Measurements from ENCODE around the gene LRP8. TPM values are rescaled to one million over a fixed set of nuclear protein-coding genes. Genes with fewer than 3 reads are reported as not detected.

LRP8 gene
- total and polyA plus RNA-seq, 9 of the 15 experiments (the other 6 are each of a cell fraction or from before 2014, with no cell fraction given), result 7.1 to 56.1 (median 31.3) TPM

DNA sequence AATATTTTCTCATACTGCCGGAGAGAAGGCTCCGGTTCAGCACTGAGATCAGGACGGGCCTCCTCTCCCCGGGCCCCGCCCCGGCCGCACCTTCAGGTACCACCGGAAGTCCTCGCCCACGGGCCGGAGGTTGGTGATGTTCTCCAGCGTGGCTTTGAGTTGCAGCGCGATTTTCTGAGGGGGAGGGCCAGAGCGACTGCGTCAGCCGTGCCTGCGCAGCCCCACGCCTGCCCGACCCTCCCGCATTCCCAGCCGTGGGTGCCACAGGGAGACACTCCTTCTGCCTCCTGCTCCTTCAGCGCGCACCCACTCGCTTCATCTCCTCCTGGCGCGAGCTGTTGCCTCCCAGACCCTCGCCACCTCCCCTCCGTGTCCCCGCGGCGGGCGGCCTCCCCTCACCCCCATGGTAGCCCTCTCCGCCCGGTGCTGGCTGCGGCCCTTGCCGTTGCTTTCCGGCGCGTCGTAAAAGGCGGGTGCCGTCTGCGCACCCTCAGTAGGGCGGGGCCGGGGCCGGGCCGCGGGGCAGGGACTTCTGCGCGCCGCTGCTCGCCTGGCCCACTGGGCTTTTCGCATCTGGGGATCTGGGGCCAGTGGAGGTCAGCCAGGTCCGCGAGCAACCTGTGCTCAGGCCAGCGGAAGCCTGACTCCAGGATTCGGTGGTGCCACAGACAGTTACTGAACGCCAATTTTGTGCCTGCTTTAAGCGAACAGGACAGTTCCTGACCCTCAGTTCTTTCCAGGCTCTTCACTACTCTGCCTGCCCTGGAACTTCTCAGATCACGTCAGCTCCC lies 107.5 kb downstream of the LRP8 start, which contains the start of gene CZIB (continued):
- TF ChIP-seq, protein P1, sequence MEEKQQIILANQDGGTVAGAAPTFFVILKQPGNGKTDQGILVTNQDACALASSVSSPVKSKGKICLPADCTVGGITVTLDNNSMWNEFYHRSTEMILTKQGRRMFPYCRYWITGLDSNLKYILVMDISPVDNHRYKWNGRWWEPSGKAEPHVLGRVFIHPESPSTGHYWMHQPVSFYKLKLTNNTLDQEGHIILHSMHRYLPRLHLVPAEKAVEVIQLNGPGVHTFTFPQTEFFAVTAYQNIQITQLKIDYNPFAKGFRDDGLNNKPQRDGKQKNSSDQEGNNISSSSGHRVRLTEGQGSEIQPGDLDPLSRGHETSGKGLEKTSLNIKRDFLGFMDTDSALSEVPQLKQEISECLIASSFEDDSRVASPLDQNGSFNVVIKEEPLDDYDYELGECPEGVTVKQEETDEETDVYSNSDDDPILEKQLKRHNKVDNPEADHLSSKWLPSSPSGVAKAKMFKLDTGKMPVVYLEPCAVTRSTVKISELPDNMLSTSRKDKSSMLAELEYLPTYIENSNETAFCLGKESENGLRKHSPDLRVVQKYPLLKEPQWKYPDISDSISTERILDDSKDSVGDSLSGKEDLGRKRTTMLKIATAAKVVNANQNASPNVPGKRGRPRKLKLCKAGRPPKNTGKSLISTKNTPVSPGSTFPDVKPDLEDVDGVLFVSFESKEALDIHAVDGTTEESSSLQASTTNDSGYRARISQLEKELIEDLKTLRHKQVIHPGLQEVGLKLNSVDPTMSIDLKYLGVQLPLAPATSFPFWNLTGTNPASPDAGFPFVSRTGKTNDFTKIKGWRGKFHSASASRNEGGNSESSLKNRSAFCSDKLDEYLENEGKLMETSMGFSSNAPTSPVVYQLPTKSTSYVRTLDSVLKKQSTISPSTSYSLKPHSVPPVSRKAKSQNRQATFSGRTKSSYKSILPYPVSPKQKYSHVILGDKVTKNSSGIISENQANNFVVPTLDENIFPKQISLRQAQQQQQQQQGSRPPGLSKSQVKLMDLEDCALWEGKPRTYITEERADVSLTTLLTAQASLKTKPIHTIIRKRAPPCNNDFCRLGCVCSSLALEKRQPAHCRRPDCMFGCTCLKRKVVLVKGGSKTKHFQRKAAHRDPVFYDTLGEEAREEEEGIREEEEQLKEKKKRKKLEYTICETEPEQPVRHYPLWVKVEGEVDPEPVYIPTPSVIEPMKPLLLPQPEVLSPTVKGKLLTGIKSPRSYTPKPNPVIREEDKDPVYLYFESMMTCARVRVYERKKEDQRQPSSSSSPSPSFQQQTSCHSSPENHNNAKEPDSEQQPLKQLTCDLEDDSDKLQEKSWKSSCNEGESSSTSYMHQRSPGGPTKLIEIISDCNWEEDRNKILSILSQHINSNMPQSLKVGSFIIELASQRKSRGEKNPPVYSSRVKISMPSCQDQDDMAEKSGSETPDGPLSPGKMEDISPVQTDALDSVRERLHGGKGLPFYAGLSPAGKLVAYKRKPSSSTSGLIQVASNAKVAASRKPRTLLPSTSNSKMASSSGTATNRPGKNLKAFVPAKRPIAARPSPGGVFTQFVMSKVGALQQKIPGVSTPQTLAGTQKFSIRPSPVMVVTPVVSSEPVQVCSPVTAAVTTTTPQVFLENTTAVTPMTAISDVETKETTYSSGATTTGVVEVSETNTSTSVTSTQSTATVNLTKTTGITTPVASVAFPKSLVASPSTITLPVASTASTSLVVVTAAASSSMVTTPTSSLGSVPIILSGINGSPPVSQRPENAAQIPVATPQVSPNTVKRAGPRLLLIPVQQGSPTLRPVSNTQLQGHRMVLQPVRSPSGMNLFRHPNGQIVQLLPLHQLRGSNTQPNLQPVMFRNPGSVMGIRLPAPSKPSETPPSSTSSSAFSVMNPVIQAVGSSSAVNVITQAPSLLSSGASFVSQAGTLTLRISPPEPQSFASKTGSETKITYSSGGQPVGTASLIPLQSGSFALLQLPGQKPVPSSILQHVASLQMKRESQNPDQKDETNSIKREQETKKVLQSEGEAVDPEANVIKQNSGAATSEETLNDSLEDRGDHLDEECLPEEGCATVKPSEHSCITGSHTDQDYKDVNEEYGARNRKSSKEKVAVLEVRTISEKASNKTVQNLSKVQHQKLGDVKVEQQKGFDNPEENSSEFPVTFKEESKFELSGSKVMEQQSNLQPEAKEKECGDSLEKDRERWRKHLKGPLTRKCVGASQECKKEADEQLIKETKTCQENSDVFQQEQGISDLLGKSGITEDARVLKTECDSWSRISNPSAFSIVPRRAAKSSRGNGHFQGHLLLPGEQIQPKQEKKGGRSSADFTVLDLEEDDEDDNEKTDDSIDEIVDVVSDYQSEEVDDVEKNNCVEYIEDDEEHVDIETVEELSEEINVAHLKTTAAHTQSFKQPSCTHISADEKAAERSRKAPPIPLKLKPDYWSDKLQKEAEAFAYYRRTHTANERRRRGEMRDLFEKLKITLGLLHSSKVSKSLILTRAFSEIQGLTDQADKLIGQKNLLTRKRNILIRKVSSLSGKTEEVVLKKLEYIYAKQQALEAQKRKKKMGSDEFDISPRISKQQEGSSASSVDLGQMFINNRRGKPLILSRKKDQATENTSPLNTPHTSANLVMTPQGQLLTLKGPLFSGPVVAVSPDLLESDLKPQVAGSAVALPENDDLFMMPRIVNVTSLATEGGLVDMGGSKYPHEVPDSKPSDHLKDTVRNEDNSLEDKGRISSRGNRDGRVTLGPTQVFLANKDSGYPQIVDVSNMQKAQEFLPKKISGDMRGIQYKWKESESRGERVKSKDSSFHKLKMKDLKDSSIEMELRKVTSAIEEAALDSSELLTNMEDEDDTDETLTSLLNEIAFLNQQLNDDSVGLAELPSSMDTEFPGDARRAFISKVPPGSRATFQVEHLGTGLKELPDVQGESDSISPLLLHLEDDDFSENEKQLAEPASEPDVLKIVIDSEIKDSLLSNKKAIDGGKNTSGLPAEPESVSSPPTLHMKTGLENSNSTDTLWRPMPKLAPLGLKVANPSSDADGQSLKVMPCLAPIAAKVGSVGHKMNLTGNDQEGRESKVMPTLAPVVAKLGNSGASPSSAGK (IDR thresholded peaks at IDR 0.05), result no peak; the same call in 1 of the 2 replicates
- TF ChIP-seq NFE2L1 (tag; IDR thresholded peaks at IDR 0.05; ENCODE audit: borderline replicate concordance, low read depth) (no peak), SAFB (IDR thresholded peaks at IDR 0.05; ENCODE audit: borderline replicate concordance, low read depth, low read length) (peak; percentile 77), ZNF507 (tag; conservative IDR thresholded peaks at IDR 0.05) (no peak), ZNF232 (CRISPR knock-in tag; IDR thresholded peaks at IDR 0.05) (no peak), JUND (IDR thresholded peaks at IDR 0.05; ENCODE audit: borderline replicate concordance, low read depth, low read length) (peak; percentile 41), JUND (tag; IDR thresholded peaks at IDR 0.05; ENCODE audit: borderline replicate concordance, low read depth, low read length) (peak; percentile 57; the same call in 2 of the 3 replicates), EP300 (IDR thresholded peaks at IDR 0.05; ENCODE audit: low read length) (peak; percentile 39; the same call in 1 of the 2 replicates), ZNF75A (CRISPR knock-in tag; IDR thresholded peaks at IDR 0.05) (no peak), NEUROD1 (IDR thresholded peaks at IDR 0.05; ENCODE audit: borderline replicate concordance, low read depth, low read length, partially characterized antibody) (no peak), YY1 (IDR thresholded peaks at IDR 0.05; ENCODE audit: borderline replicate concordance in 1 of 3, control insufficient read depth in 1 of 3, extremely low read depth in 1 of 3, insufficient read depth in 3 of 3, insufficient read length in 1 of 3, insufficient replicate concordance in 2 of 3, low read depth in 1 of 3, low read length in 2 of 3) (peak in 1 of 3 experiments; percentile 65)
- TF ChIP-seq, protein P2, sequence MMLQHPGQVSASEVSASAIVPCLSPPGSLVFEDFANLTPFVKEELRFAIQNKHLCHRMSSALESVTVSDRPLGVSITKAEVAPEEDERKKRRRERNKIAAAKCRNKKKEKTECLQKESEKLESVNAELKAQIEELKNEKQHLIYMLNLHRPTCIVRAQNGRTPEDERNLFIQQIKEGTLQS (IDR thresholded peaks at IDR 0.05), result peak; percentile 61; the same call in 1 of the 2 replicates
- TF ChIP-seq, protein P2 (CRISPR knock-in tag; conservative IDR thresholded peaks at IDR 0.05), result no peak
- TF ChIP-seq, protein P3, sequence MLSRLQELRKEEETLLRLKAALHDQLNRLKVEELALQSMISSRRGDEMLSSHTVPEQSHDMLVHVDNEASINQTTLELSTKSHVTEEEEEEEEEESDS (CRISPR knock-in tag; IDR thresholded peaks at IDR 0.05), result no peak

Data from K562 (cell line).